SK-N-SH (cell line): ENCODE measurements around the gene CD6.

Experiments
- JUND ChIP-seq: IDR thresholded peaks from 2 replicates; pipeline ENCODE4 v1.4.0; 2012
- PBX3 ChIP-seq: IDR thresholded peaks from 2 replicates; pipeline ENCODE4; 2012
- POLR2AphosphoS5 ChIP-seq: IDR thresholded peaks from 2 replicates; pipeline ENCODE4 v1.6.1; 2012; ENCODE audit warnings: low read depth, low read length
- REST ChIP-seq: IDR thresholded peaks from 2 replicates; pipeline ENCODE4 v1.6.1; 2012; ENCODE audit warnings: mild to moderate bottlenecking, low read depth, low read length, moderate library complexity

- TF ChIP-seq POLR2AphosphoS5 (no peak), REST (no peak), PBX3 (no peak), JUND (no peak)
Observed at GRCh38 chr11:60989093-60989650, 17.7 kb downstream of the CD6 start.
